ENCODE data around the gene CDK15. TPM values are rescaled to one million over a fixed set of nuclear protein-coding genes. Genes with fewer than 3 reads are reported as not detected.

The CDK15 gene
- total RNA-seq, 1 experiment from 2014 or later, result not detected

DNA sequence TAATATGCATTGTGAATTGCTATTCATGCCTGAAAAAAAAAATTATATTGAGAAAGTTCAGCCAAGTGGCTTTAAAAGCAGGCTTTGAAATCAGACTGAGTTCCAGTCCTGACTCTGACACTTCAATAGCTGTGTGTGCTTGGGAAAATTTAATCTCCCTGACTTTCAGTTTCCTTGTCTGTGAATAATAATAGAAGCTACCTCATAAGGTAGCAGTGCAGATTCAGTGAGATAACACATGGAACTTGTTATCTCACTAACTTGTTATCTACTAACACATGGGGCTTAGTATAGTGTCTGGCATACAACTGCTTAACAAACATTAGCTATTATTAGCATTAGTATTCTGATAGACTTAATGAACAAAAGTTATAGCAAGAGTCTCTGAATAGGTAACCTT, 40.5 kb upstream of the CDK15 start:
- no peak overlapping the region for H3K27ac ChIP-seq (ENCODE audit: low read depth, low read length)
- H3K27me3 ChIP-seq (ENCODE audit: insufficient read depth, low read length), result no peaks in the 10 kb centered on the region
- peaks cover 25% of the 10 kb centered on the region for H3K79me2 ChIP-seq (ENCODE audit: insufficient read depth, low read length)
- no TSS peak for BruUV-seq (replicated peaks)
- peaks cover 6 to 12% of the 10 kb centered on the region in 2 experiments; a peak in 2 of 4 replicates for H3K36me3 ChIP-seq (ENCODE audit: control insufficient read depth in 1 of 2, insufficient read depth in 2 of 2, low read length in 2 of 2)
- no peaks in the 10 kb centered on the region for H3K4me1 ChIP-seq (ENCODE audit: control insufficient read depth in 1 of 2, insufficient read depth in 2 of 2, low read length in 2 of 2)
- intact Hi-C loops (cut with micrococcal nuclease), result no loop called here
- peaks cover 3% of the 10 kb centered on the region; the same call in 1 of the 2 replicates for H4K20me1 ChIP-seq (ENCODE audit: insufficient read depth)
- DNase-seq (ENCODE audit: low read depth, low spot score) (no peak), ATAC-seq (no peak)
- ChIA-PET RAD21 (ENCODE audit: low non-redundant PET in 1 of 2, low total read pairs in 2 of 2, uncharacterized antibody in 2 of 2, unreplicated experiment in 2 of 2) (no interaction called here), CTCF (no interaction called here), POLR2A (no interaction called here)
- H2AFZ ChIP-seq (ENCODE audit: low read depth, low read length, poor library complexity, severe bottlenecking), result no peak overlapping the region
- no peak overlapping the region for H3K4me2 ChIP-seq (ENCODE audit: low read length)
- TF ChIP-seq SRF (IDR thresholded peaks at IDR 0.05; ENCODE audit: low read depth) (no peak), YY1 (IDR thresholded peaks at IDR 0.05; ENCODE audit: extremely low read depth, insufficient replicate concordance, low read depth, low read length) (no peak), SIN3A (IDR thresholded peaks at IDR 0.05; ENCODE audit: low read depth) (no peak), FOSL1 (IDR thresholded peaks at IDR 0.05; ENCODE audit: low read depth) (no peak), RAD21 (IDR thresholded peaks at IDR 0.05; ENCODE audit: low read depth) (no peak), CEBPB (IDR thresholded peaks at IDR 0.05; ENCODE audit: low read depth) (no peak), ZFX (IDR thresholded peaks at IDR 0.05) (no peak), ELF1 (IDR thresholded peaks at IDR 0.05; ENCODE audit: borderline replicate concordance, low read depth) (no peak), POLR2AphosphoS5 (IDR thresholded peaks at IDR 0.05; ENCODE audit: low read depth, low read length) (no peak)
- H3K4me3 ChIP-seq (replicated peaks in 1 of 2; ENCODE audit: low read depth in 1 of 2, low read length in 2 of 2), result no peak overlapping the region
- H3K9me2 ChIP-seq (ENCODE audit: insufficient read depth), result no peaks in the 10 kb centered on the region
- no peak overlapping the region for H3K9ac ChIP-seq (ENCODE audit: low read length)
- H3K9me3 ChIP-seq (ENCODE audit: control insufficient read depth in 1 of 2, insufficient read depth in 1 of 2, low read depth in 1 of 2, low read length in 2 of 2), result no peaks in the 10 kb centered on the region

DNA sequence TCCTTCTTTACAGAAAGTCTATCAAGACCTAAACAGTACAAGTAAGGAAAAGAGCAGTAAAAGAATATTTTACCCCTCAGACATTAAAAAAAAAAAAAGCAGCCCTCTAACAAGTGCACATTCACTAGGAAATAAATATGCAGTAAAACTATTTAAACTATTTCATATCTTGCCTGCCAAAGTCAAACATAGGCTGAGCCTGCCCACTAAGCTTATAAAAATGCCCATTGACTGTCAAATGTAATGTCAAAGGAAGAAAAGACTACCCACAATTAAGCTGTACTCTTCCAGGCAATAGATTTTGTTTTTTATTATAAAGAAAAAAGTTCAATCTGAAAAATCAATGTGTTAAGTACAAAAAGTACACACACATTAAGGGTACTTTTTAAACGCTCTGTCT, 37.4 kb upstream of the CDK15 start:
- ChIA-PET RAD21 (ENCODE audit: low non-redundant PET in 1 of 2, low total read pairs in 2 of 2, uncharacterized antibody in 2 of 2, unreplicated experiment in 2 of 2) (no interaction called here), POLR2A (interaction anchor here (0.7 kb wide), 1 partner anchor 40 kb away, joined by 3 read pairs; no protein-coding TSS in a partner anchor), CTCF (no interaction called here)
- H3K27me3 ChIP-seq (ENCODE audit: insufficient read depth, low read length), result no peaks in the 10 kb centered on the region
- TF ChIP-seq SRF (IDR thresholded peaks at IDR 0.05; ENCODE audit: low read depth) (no peak), CBX3 (IDR thresholded peaks at IDR 0.05; ENCODE audit: low read depth) (no peak)
- TF ChIP-seq, protein P1, sequence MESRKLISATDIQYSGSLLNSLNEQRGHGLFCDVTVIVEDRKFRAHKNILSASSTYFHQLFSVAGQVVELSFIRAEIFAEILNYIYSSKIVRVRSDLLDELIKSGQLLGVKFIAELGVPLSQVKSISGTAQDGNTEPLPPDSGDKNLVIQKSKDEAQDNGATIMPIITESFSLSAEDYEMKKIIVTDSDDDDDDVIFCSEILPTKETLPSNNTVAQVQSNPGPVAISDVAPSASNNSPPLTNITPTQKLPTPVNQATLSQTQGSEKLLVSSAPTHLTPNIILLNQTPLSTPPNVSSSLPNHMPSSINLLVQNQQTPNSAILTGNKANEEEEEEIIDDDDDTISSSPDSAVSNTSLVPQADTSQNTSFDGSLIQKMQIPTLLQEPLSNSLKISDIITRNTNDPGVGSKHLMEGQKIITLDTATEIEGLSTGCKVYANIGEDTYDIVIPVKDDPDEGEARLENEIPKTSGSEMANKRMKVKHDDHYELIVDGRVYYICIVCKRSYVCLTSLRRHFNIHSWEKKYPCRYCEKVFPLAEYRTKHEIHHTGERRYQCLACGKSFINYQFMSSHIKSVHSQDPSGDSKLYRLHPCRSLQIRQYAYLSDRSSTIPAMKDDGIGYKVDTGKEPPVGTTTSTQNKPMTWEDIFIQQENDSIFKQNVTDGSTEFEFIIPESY (IDR thresholded peaks at IDR 0.05; ENCODE audit: extremely low read depth, insufficient replicate concordance, low read length), result no peak
- H3K9me3 ChIP-seq (ENCODE audit: control insufficient read depth in 1 of 2, insufficient read depth in 1 of 2, low read depth in 1 of 2, low read length in 2 of 2), result no peaks in the 10 kb centered on the region
- H3K4me3 ChIP-seq (replicated peaks in 1 of 2; ENCODE audit: low read depth in 1 of 2, low read length in 2 of 2), result no peak overlapping the region
- DNase-seq (ENCODE audit: low read depth, low spot score) (no peak), ATAC-seq (no peak)
- intact Hi-C loops (cut with micrococcal nuclease), result no loop called here
- H3K9ac ChIP-seq (ENCODE audit: low read length), result no peak overlapping the region
- peaks cover 50% of the 10 kb centered on the region for H3K79me2 ChIP-seq (ENCODE audit: insufficient read depth, low read length)
- H4K20me1 ChIP-seq (ENCODE audit: insufficient read depth), result peaks cover 3% of the 10 kb centered on the region; the same call in 1 of the 2 replicates
- no peaks in the 10 kb centered on the region for H3K9me2 ChIP-seq (ENCODE audit: insufficient read depth)
- H3K4me1 ChIP-seq (ENCODE audit: control insufficient read depth in 1 of 2, insufficient read depth in 2 of 2, low read length in 2 of 2), result no peaks in the 10 kb centered on the region
- no peak overlapping the region for H3K4me2 ChIP-seq (ENCODE audit: low read length)
- no peak overlapping the region for H2AFZ ChIP-seq (ENCODE audit: low read depth, low read length, poor library complexity, severe bottlenecking)
- no peak overlapping the region for H3K27ac ChIP-seq (ENCODE audit: low read depth, low read length)
- H3K36me3 ChIP-seq (ENCODE audit: control insufficient read depth in 1 of 2, insufficient read depth in 2 of 2, low read length in 2 of 2), result peaks cover 1 to 5% of the 10 kb centered on the region in 2 experiments; a peak in 2 of 4 replicates
- BruUV-seq (replicated peaks), result no TSS peak

Measured in HCT116 (cell line).